Adrenal gland (tissue), 12 donors: ENCODE results near the gene XPNPEP2. TPM values are rescaled to one million over a fixed set of nuclear protein-coding genes. Genes with fewer than 3 reads are reported as not detected.

Source experiments
- DNase-seq, 7 donors: peaks; one replicate each; pipeline ENCODE4 v3.0.0-alpha.2; 2019 to 2020
- H3K27ac ChIP-seq, 5 donors: fragments of 200-600 bp; sonication (generic) in 4 of 5; 1 replicate in 3 of 5; 2 replicates in 2 of 5; pipeline versions ENCODE4 v1.5.1 to v1.8.0; 2016 to 2020; ENCODE audit warnings: mild to moderate bottlenecking in 1 of 5
- H3K27me3 ChIP-seq: fragments of 200-600 bp; 2 replicates; pipeline ENCODE4 v1.8.0; 2021
- H3K36me3 ChIP-seq, 2 donors: fragments of 200-600 bp; replicated peaks in 1 of 2; 1 replicate in 1 of 2; 2 replicates in 1 of 2; pipeline versions ENCODE4 v1.5.1 to v1.8.0; 2018 to 2022
- H3K4me1 ChIP-seq, 2 donors: fragments of 200-600 bp; replicated peaks in 1 of 2; 1 replicate in 1 of 2; 2 replicates in 1 of 2; pipeline versions ENCODE4 v1.5.1 to v1.8.0; 2018 to 2021
- H3K4me3 ChIP-seq, 4 donors: fragments of 200-600 bp; sonication (generic) in 3 of 4; one replicate each; pipeline ENCODE4 v1.5.1; 2016 to 2018
- H3K9me3 ChIP-seq, 3 donors: fragments of 200-600 bp; sonication (generic) in 1 of 3; replicated peaks in 1 of 3; 1 replicate in 2 of 3; 2 replicates in 1 of 3; pipeline versions ENCODE4 v1.5.1 to v1.8.0; 2016 to 2021
- POLR2A ChIP-seq, 2 donors: fragments of 450-650 bp; IDR thresholded peaks; one replicate each; pipeline ENCODE4 v1.6.1; 2017; ENCODE audit warnings: antibody characterized with exemption in 2 of 2, mild to moderate bottlenecking in 2 of 2, moderate library complexity in 1 of 2
- WGBS, 4 donors: extraction: QIAGEN DNeasy Blood & Tissue Kit in 2 of 4; methylation state at CpG; one replicate each; pipeline versions ENCODE4 v1.1.5 to v1.1.7; 2013 to 2017; 5-methylcytosine and 5-hydroxymethylcytosine counted together
- intact Hi-C, 2 donors: fragments of 100-400 bp; cut with DNase I; formaldehyde crosslinking; loops; one replicate each; pipeline versions ENCODE4 v1.14.1 to v1.15.0; 2022 to 2023
- polyA plus RNA-seq, 3 donors: library from polyadenylated mRNA; stranded (reverse); fragments of 200-250 nt in 2 of 3; fragments of 350-450 nt in 1 of 3; fragmentation: Illumina TruSeq in 1 of 3; extraction: RNeasy Lipid Tissue Mini Kit (QIAGEN cat#74804) in 1 of 3; gene quantifications; one replicate each; pipeline ENCODE4 v1.2.3, GENCODE V29; 2013 to 2014
- total RNA-seq, 9 donors: library from RNA; depleted of rRNA in 4 of 9; stranded (reverse); fragments of >200 nt in 4 of 9; fragments of 120-200 nt in 1 of 9; fragmentation: NEBNext Ultra II Directional in 1 of 9; extraction: Animal tissue kit (Norgen Biotek cat#: 25700) in 1 of 9; gene quantifications; one replicate each; pipeline versions ENCODE4 v1.1.0 to v1.2.4, GENCODE V29; 2013 to 2023
- TF ChIP-seq, protein P1 (sequence below), 6 experiments: fragments of 450-650 bp in 4 of 6; fragments of 200-600 bp in 2 of 6; sonication (generic) in 1 of 6; IDR thresholded peaks; 1 replicate in 5 of 6; 2 replicates in 1 of 6; pipeline versions ENCODE4 v1.5.1 to v1.8.0; 2016 to 2021; ENCODE audit warnings: antibody characterized with exemption in 6 of 6, mild to moderate bottlenecking in 2 of 6, moderate library complexity in 1 of 6
- donor health status: healthy with polysubstance abuse.
- donor health status: Bipolar disorder and iron deficiency.
- donor health status: DM: yes; HTN: yes; CAD: no.
- donor health status: DM: no; HTN: no; CAD: no.
- donor health status: DM: no; HTN: no; CAD: no.
- donor health status: DM: yes; HTN: yes; CAD: no.

Gene XPNPEP2
- total and polyA plus RNA-seq, 12 donors = 0.18 to 5.4 (median 1.1) TPM

DNA sequence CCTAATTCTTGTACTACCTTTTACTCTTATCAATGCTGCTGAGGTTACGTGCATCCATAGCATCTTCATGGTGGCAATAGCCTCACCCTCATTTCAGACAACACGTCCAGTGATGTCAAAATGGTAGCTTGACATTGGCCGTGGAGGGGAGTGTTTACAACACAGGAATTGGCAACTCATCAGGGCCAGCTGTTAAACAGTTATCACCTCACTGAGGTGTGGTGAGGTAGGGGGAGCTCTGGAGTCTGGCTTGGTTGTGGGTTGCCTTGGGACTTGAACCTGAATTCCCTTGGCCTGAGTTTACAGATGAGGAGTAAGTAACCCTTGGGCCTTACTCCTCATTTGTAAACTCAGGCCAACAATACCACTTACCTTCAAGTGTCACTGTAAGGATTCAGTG lies 51.4 kb downstream of the XPNPEP2 start:
- no peaks in the 10 kb centered on the region for H3K36me3 ChIP-seq
- H3K27me3 ChIP-seq = no peaks in the 10 kb centered on the region
- DNase-seq = no peak
- WGBS, 4 donors = 76 to 90% (median 83%) methylated on average over 3 of the region's 3 CpGs
- H3K4me1 ChIP-seq = no peaks in the 10 kb centered on the region
- TF ChIP-seq, protein P1, sequence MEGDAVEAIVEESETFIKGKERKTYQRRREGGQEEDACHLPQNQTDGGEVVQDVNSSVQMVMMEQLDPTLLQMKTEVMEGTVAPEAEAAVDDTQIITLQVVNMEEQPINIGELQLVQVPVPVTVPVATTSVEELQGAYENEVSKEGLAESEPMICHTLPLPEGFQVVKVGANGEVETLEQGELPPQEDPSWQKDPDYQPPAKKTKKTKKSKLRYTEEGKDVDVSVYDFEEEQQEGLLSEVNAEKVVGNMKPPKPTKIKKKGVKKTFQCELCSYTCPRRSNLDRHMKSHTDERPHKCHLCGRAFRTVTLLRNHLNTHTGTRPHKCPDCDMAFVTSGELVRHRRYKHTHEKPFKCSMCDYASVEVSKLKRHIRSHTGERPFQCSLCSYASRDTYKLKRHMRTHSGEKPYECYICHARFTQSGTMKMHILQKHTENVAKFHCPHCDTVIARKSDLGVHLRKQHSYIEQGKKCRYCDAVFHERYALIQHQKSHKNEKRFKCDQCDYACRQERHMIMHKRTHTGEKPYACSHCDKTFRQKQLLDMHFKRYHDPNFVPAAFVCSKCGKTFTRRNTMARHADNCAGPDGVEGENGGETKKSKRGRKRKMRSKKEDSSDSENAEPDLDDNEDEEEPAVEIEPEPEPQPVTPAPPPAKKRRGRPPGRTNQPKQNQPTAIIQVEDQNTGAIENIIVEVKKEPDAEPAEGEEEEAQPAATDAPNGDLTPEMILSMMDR (IDR thresholded peaks at IDR 0.05) = no peak
- TF ChIP-seq POLR2A (IDR thresholded peaks at IDR 0.05) = no peak
- no peaks in the 10 kb centered on the region for H3K9me3 ChIP-seq
- intact Hi-C loops = no loop called here
- H3K4me3 ChIP-seq = no peak overlapping the region
- no peak overlapping the region for H3K27ac ChIP-seq

DNA sequence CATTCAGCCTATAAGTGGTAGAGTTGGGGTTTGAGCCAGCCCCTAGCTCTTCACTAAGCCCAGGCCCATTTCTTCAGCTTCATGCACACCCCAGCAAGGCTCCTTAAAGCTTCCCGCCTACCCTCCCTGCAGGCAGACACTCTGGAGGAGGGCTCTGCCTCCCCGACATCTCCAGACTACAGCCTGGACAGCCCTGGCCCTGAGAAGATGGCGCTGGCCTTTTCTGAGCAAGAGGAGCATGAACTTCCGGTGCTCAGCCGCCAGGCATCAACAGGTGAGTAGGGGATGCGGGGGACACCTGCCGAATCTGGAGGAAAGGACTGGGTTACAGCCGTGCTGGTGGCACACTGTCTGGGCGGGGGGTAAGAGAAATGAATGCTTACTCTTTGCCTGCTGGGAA lies 52.0 kb downstream of the XPNPEP2 start:
- Histone ChIP-seq H3K36me3 (no peaks in the 10 kb centered on the region), H3K4me3 (no peak overlapping the region), H3K27ac (no peak overlapping the region), H3K27me3 (no peaks in the 10 kb centered on the region), H3K4me1 (no peaks in the 10 kb centered on the region), H3K9me3 (no peaks in the 10 kb centered on the region)
- TF ChIP-seq, protein P1 (IDR thresholded peaks at IDR 0.05) = no peak
- no peak for TF ChIP-seq POLR2A (IDR thresholded peaks at IDR 0.05)
- DNase-seq = no peak
- WGBS, 4 donors = 81 to 97% (median 90%) methylated on average over 9 of the region's 9 CpGs
- intact Hi-C loops = no loop called here

DNA sequence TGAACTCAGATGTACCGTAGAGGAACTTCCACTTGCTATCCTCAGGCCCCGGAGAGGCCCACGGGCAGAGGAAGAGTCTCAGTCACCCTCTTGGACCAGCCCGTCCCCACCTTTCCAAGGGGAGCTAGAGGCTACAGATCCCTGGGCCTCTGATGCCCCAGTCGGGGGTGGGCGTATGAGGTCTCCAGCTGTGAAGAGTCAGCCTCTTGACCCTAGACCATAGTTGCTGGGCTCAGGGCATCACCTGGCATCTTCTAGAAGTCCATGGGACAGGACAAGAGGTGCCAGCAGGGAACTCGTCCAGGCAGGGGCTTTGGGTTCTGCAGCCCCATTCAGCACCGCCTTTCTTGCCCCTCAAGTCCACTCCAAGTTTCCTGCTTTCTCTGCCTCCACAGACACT lies 52.6 kb downstream of the XPNPEP2 start:
- no peak overlapping the region for H3K4me3 ChIP-seq
- no peaks in the 10 kb centered on the region for H3K9me3 ChIP-seq
- TF ChIP-seq, protein P1 (IDR thresholded peaks at IDR 0.05) = no peak
- no peak for TF ChIP-seq POLR2A (IDR thresholded peaks at IDR 0.05)
- no peaks in the 10 kb centered on the region for H3K27me3 ChIP-seq
- H3K36me3 ChIP-seq = no peaks in the 10 kb centered on the region
- H3K27ac ChIP-seq = no peak overlapping the region
- 81 to 93% (median 88%) methylated on average over 5 to 8 of the region's 8 CpGs for WGBS, 4 donors
- intact Hi-C loops = no loop called here
- DNase-seq = no peak
- no peaks in the 10 kb centered on the region for H3K4me1 ChIP-seq

DNA sequence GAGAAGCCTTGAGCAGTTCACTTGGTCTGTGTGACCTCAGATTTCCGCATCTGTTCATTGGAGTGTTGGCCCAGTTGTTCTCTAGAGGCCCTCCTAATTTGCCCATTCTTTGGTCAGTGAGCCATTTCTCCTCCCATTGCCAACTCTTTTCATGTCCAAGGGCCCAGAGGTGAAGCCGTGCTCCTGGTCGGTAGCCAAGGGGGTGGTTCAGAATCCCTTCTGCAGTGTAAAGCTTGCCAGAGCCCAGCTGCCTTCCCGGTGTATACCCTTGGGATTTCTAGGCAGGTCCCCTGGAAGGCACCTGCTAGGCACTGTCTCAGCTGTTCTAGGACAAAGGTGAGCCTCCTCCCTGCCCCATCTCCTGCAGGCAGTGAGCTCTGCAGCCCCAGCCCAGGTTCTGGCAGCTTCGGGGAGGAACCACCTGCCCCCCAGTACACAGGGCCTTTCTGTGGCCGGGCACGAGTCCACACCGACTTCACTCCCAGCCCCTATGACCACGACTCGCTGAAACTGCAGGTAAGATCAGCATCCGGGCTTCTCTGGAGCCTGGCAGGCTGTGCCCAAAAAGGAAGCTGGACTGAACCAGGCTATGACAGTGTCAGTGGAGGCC lies 53.3 kb downstream of the XPNPEP2 start:
- Histone ChIP-seq H3K4me3 (no peak overlapping the region), H3K36me3 (no peaks in the 10 kb centered on the region), H3K27me3 (no peaks in the 10 kb centered on the region), H3K9me3 (no peaks in the 10 kb centered on the region), H3K4me1 (no peaks in the 10 kb centered on the region), H3K27ac (no peak overlapping the region)
- WGBS, 4 donors = 83 to 92% (median 89%) methylated on average over 2 to 11 of the region's 11 CpGs
- no peak for DNase-seq
- intact Hi-C loops = no loop called here
- TF ChIP-seq POLR2A (IDR thresholded peaks at IDR 0.05) = no peak
- TF ChIP-seq, protein P1 (IDR thresholded peaks at IDR 0.05) = no peak
